ENCODE data around the gene CEACAM20. TPM values are rescaled to one million over a fixed set of nuclear protein-coding genes. Genes with fewer than 3 reads are reported as not detected.
"Not testable (repeated sequence)": the region's sequence is repeated elsewhere in the genome, so short reads cannot be mapped to it uniquely, and the experiment has no call there.

Gene CEACAM20
- total RNA-seq, 1 experiment from 2014 or later: not detected

- Histone ChIP-seq H3K27ac (ENCODE audit: low read depth, low read length) (no peak overlapping the region), H3K36me3 (ENCODE audit: control insufficient read depth in 1 of 2, insufficient read depth in 2 of 2, low read length in 2 of 2) (no peaks in the 10 kb centered on the region), H3K4me3 (replicated peaks in 1 of 2; ENCODE audit: low read depth in 1 of 2, low read length in 2 of 2) (no peak overlapping the region), H3K4me1 (ENCODE audit: control insufficient read depth in 1 of 2, insufficient read depth in 2 of 2, low read length in 2 of 2) (peaks cover 11 to 18% of the 10 kb centered on the region in 2 experiments), H3K9ac (ENCODE audit: low read length) (no peak overlapping the region), H3K4me2 (ENCODE audit: low read length) (no peak overlapping the region), H2AFZ (ENCODE audit: low read depth, low read length, poor library complexity, severe bottlenecking) (no peak overlapping the region), H3K9me2 (ENCODE audit: insufficient read depth) (no peaks in the 10 kb centered on the region), H3K9me3 (ENCODE audit: control insufficient read depth in 1 of 2, insufficient read depth in 1 of 2, low read depth in 1 of 2, low read length in 2 of 2) (no peaks in the 10 kb centered on the region), H4K20me1 (ENCODE audit: insufficient read depth) (no peaks in the 10 kb centered on the region), H3K27me3 (ENCODE audit: insufficient read depth, low read length) (no peaks in the 10 kb centered on the region), H3K79me2 (ENCODE audit: insufficient read depth, low read length) (no peaks in the 10 kb centered on the region)
- CTCF ChIA-PET: interaction anchor here (1.0 to 1.5 kb wide), 5 partner anchors 11 to 233 kb away, joined by 3 to 6 read pairs (median 3); no protein-coding TSS in a partner anchor
- POLR2A ChIA-PET: no interaction called here
- BruUV-seq (replicated peaks): no TSS peak
- ATAC-seq (no peak), DNase-seq (ENCODE audit: low read depth, low spot score) (no peak)
- intact Hi-C loops (cut with micrococcal nuclease): no loop called here
- RAD21 ChIA-PET (ENCODE audit: low non-redundant PET in 1 of 2, low total read pairs in 2 of 2, uncharacterized antibody in 2 of 2, unreplicated experiment in 2 of 2): no interaction called here
- no peak for TF ChIP-seq ELF1 (IDR thresholded peaks at IDR 0.05; ENCODE audit: borderline replicate concordance, low read depth)
- no peak for TF ChIP-seq SIN3A (IDR thresholded peaks at IDR 0.05; ENCODE audit: low read depth)
Measured at GRCh38 chr19:44551850-44552249, 22.4 kb upstream of the CEACAM20 start.

DNA sequence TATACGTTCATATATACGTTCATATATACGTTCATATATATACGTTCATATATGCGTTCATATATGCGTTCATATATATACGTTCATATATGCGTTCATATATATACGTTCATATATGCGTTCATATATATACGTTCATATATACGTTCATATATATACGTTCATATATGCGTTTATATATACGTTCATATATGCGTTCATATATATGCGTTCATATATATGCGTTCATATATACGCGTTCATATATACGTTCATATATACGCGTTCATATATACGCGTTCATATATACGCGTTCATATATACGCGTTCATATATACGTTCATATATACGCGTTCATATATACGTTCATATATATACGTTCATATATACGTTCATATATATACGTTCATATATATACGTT lies 21.5 kb upstream of the CEACAM20 start:
- DNase-seq (ENCODE audit: low read depth, low spot score); H3K9me2 ChIP-seq (ENCODE audit: insufficient read depth); H3K9ac ChIP-seq (ENCODE audit: low read length); RAD21 ChIA-PET (ENCODE audit: low non-redundant PET in 1 of 2, low total read pairs in 2 of 2, uncharacterized antibody in 2 of 2, unreplicated experiment in 2 of 2); intact Hi-C loops (cut with micrococcal nuclease); H3K9me3 ChIP-seq (ENCODE audit: control insufficient read depth in 1 of 2, insufficient read depth in 1 of 2, low read depth in 1 of 2, low read length in 2 of 2); H4K20me1 ChIP-seq (ENCODE audit: insufficient read depth); BruUV-seq (replicated peaks); H3K79me2 ChIP-seq (ENCODE audit: insufficient read depth, low read length); POLR2A ChIA-PET; H3K27me3 ChIP-seq (ENCODE audit: insufficient read depth, low read length); H2AFZ ChIP-seq (ENCODE audit: low read depth, low read length, poor library complexity, severe bottlenecking); ATAC-seq; H3K36me3 ChIP-seq (ENCODE audit: control insufficient read depth in 1 of 2, insufficient read depth in 2 of 2, low read length in 2 of 2); H3K4me2 ChIP-seq (ENCODE audit: low read length); H3K4me3 ChIP-seq (replicated peaks in 1 of 2; ENCODE audit: low read depth in 1 of 2, low read length in 2 of 2); H3K27ac ChIP-seq (ENCODE audit: low read depth, low read length): not testable (repeated sequence)
- peaks cover 11 to 18% of the 10 kb centered on the region in 2 experiments for H3K4me1 ChIP-seq (ENCODE audit: control insufficient read depth in 1 of 2, insufficient read depth in 2 of 2, low read length in 2 of 2)
- CTCF ChIA-PET: interaction anchor here (1.5 kb wide), 1 partner anchor 32 kb away, joined by 5 read pairs; no protein-coding TSS in a partner anchor

DNA sequence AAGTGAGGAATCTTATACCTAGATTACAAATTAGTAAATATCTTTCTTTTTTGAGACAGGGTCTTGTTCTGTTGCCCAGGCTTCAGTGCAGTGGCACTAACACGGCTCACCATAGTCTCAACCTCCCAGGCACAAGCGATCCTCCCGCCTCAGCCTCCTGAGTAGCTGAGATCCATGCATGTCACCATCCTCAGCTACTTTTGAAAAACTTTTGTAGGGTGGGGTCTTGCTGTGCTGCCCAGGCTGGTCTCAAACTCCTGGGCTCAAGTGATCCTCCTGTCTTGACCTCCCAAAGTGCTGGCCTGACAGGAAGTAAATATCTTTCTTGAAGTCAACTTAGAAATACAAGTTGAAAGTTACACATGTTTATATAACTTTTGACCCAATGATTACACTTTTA lies 20.0 kb upstream of the CEACAM20 start:
- no peak overlapping the region for H2AFZ ChIP-seq (ENCODE audit: low read depth, low read length, poor library complexity, severe bottlenecking)
- H4K20me1 ChIP-seq (ENCODE audit: insufficient read depth): no peaks in the 10 kb centered on the region
- ChIA-PET POLR2A (no interaction called here), RAD21 (ENCODE audit: low non-redundant PET in 1 of 2, low total read pairs in 2 of 2, uncharacterized antibody in 2 of 2, unreplicated experiment in 2 of 2) (no interaction called here), CTCF (no interaction called here)
- H3K4me2 ChIP-seq (ENCODE audit: low read length): no peak overlapping the region
- ATAC-seq: no peak
- no peaks in the 10 kb centered on the region for H3K27me3 ChIP-seq (ENCODE audit: insufficient read depth, low read length)
- no peaks in the 10 kb centered on the region for H3K36me3 ChIP-seq (ENCODE audit: control insufficient read depth in 1 of 2, insufficient read depth in 2 of 2, low read length in 2 of 2)
- BruUV-seq (replicated peaks): no TSS peak
- no peak overlapping the region for H3K4me3 ChIP-seq (replicated peaks in 1 of 2; ENCODE audit: low read depth in 1 of 2, low read length in 2 of 2)
- H3K9me2 ChIP-seq (ENCODE audit: insufficient read depth): no peaks in the 10 kb centered on the region
- H3K27ac ChIP-seq (ENCODE audit: low read depth, low read length): no peak overlapping the region
- no peaks in the 10 kb centered on the region for H3K79me2 ChIP-seq (ENCODE audit: insufficient read depth, low read length)
- peaks cover 11 to 18% of the 10 kb centered on the region in 2 experiments for H3K4me1 ChIP-seq (ENCODE audit: control insufficient read depth in 1 of 2, insufficient read depth in 2 of 2, low read length in 2 of 2)
- no peaks in the 10 kb centered on the region for H3K9me3 ChIP-seq (ENCODE audit: control insufficient read depth in 1 of 2, insufficient read depth in 1 of 2, low read depth in 1 of 2, low read length in 2 of 2)
- H3K9ac ChIP-seq (ENCODE audit: low read length): no peak overlapping the region
- intact Hi-C loops (cut with micrococcal nuclease): no loop called here
- no peak for DNase-seq (ENCODE audit: low read depth, low spot score)
- TF ChIP-seq ZFX (IDR thresholded peaks at IDR 0.05): no peak
- TF ChIP-seq EZH2phosphoT487 (IDR thresholded peaks at IDR 0.05; ENCODE audit: borderline replicate concordance): no peak
- TF ChIP-seq REST (IDR thresholded peaks at IDR 0.05; ENCODE audit: low read depth): no peak
- no peak for TF ChIP-seq CEBPB (IDR thresholded peaks at IDR 0.05; ENCODE audit: low read depth)
- TF ChIP-seq FOSL1 (IDR thresholded peaks at IDR 0.05; ENCODE audit: low read depth): no peak
- TF ChIP-seq CBX3 (IDR thresholded peaks at IDR 0.05; ENCODE audit: low read depth): no peak
- TF ChIP-seq, protein P1, sequence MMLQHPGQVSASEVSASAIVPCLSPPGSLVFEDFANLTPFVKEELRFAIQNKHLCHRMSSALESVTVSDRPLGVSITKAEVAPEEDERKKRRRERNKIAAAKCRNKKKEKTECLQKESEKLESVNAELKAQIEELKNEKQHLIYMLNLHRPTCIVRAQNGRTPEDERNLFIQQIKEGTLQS (IDR thresholded peaks at IDR 0.05): no peak
- TF ChIP-seq SIN3A (IDR thresholded peaks at IDR 0.05; ENCODE audit: low read depth): no peak
- no peak for TF ChIP-seq EGR1 (IDR thresholded peaks at IDR 0.05; ENCODE audit: low read depth)
- no peak for TF ChIP-seq MAX (IDR thresholded peaks at IDR 0.05)
- TF ChIP-seq SRF (IDR thresholded peaks at IDR 0.05; ENCODE audit: low read depth): no peak
- no peak for TF ChIP-seq EZH2 (IDR thresholded peaks at IDR 0.05)
